ENCODE results near the gene UVRAG.
A peak's percentile ranks its signal among the peaks of the same experiment; 100 is the strongest.

UVRAG gene

DNA sequence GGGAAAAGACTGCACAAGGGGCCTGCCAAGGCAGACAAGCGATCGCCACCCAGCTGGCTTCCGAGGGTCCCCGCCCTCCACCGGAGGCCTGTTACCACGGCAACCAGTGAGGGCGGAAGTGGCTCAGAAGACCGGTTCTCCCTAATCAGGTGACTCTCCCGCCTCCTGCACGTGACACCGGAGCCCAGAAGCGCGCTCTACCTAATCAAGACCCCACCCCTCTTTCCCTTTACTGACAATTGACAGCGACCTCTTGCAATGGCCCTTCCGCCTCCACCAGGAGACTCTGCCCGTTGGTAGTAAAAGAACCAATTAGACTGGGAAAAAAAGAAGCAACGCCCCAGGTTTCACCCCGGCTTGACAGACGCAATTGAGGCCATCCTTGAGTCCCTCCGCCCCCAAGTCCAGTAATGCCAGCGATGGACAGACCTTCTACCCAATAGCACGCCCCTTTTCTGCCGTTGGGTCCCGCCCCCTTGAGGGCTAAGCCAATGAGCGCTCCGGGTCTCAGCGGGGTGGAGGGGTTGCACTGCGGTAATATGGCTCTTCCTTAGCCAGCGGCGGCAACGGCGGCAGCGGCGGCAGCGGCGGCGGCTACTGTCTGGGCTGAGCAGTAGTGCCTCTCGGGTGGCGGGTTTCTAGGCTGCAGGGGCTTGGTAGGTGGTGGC is at the start of gene UVRAG:
Gene UVRAG (plus strand): TSS at position 534 of the 668 bp plus-strand sequence. CDS start 198 bp downstream, outside the sequence.
- peak; percentile 99 for DNase-seq

DNA sequence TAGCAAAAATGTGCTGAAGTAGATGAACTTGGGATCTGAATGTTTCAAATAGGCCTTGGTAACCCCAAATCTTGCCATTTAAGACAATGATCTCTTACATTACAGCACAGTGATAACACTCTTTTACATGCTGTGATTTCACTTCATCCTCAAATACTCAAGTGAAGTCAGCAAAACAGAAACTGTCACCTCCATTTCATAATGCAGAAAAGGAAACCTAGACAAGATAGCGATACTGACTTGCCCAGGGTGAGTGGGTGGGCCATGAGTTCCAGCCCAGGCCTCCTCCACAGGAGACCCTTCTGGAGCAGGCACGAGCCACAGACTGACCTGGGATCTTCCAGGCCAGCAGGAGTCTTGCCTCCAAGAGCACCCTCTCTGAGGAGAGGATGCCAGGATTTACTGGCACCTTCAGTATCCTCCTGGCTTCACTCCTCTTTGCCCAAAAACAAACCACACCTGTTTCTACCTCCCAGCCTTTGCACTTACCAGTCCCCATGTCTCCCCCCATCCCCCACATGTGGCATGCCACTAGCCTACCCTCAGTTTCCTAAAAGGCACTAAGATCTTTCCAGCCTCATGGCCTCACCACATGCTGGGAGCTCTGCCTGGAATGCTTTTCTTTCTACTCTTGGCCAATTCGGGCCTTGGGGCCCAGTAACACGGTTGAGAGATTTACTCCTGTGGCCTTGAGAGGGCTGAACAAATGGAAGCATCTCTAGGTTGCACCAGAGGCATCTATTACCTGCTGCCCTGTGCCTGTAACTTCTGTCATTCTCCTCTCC is 48.4 kb upstream of the UVRAG start:
- DNase-seq, result no peak

DNA sequence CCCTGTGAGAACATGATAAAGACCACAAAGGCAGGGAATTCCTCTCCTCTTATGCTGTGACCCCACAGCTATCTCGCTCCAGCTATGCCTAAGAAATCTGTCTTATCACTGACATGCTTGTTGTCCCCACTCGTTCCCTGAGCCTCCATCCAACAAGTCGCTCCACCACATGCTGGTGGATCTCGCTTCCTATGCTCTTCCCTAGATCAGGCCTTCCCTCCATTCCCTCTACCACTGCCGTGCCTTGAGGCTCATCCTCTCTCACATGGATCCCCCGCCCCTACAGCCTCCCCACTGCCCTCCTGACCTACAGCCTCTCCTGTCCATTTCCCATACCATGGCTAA is 47.8 kb upstream of the UVRAG start:
- no peak for DNase-seq

DNA sequence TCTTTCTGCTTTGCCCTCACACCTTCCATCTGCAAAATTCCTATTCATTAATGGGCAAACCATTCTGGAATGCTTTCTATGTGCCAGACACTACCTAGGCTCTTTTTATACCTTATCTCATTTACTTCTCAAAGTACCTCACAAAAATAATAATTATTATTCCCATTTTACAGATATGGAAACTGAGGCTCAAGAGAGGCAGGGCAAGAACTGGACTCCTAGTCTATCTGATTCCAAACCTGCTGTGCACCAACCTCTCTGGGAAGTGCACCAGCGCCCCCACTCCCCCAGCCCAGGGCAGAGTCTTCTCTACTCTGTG is 47.3 kb upstream of the UVRAG start:
- no peak for DNase-seq

DNA sequence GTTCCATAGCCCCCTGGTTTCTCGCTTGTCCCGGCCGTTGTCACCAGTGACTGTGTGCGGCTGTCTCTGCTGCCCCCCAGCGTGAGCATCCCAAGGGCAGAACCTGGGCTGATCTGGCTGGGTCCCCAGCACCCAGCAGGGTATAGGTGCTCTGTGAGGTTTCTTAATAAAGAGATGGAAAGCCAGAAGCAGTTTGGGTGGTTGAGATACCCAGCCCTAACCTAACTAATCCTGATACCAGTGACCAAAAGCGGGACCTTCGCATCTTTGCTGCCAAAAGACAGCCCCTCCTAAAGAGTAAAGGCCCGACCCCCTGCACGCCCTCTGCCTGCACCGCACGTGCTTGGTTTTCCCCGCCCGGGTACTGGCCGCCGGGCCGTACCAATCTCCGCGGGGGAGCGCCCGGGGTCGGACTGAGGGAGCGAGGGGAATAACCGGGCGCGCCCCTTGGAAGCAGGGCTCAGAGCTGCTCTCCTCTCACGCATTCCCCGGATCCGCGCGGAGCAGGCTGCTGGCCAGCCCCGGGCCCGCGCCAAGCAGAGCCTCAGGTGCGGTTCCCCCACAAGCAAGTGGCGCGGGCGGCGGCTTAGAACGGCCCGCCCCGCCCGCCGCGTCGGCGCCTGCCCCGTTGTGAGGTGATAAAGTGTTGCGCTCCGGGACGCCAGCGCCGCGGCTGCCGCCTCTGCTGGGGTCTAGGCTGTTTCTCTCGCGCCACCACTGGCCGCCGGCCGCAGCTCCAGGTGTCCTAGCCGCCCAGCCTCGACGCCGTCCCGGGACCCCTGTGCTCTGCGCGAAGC is 46.7 kb upstream of the UVRAG start, which contains the start of gene DGAT2:
Gene DGAT2 (plus strand): TSS at position 667 of the 797 bp plus-strand sequence. CDS start 214 bp downstream, outside the sequence.
- DNase-seq, result peak; percentile 78

DNA sequence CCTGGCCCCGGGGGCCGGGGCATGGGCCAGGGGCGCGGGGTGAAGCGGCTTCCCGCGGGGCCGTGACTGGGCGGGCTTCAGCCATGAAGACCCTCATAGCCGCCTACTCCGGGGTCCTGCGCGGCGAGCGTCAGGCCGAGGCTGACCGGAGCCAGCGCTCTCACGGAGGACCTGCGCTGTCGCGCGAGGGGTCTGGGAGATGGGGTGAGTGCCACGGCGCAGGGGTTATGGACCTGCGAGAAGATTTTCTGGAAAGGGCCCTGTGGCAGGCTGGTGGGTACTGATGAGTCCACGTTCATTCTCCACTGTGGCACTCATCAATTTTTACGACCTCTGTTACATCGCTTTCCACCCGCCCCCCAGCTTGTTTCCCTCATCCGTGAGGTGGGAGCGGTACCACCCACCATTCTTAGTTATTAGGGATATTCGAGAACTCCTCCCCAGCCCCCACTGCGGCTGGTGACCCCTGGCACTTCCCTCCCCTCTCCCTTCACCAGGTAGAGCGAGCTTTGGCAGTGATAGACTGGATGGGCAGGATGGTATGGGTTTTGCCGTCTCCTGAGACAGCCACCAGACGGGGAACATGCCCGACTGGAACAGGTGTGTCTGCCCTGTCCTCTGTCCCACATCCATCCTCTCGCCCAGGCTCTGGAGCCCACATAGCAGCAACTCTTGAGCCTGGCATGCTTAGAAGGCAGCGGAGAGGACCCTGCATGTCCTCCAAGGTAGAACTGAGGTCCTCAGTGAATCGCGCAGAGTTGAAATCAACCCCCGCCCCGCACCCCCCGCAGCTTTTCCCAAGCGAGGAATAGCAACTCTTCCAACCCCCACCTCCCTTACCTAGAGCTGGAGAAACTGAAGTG is 45.9 kb upstream of the UVRAG start:
- no peak for DNase-seq

DNA sequence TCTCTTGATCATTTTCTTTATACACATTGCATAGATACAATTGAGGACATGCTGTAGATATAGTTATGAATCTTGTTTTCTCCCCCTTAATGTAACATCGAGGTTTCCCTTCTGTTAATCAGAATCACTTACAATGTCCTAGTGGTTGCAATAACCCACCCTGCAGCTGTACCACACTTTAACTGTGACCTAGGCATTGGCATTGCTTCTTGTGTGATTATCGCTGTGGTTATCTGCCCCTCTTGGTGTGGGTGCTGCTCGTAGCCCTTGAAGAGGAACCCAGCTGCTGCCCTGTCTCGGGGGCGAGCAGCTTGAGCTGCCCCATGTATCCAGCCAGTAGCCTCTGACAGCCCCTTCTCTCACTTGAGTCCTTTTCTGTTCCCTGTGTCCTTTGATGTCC is 44.9 kb upstream of the UVRAG start:
- no peak for DNase-seq

DNA sequence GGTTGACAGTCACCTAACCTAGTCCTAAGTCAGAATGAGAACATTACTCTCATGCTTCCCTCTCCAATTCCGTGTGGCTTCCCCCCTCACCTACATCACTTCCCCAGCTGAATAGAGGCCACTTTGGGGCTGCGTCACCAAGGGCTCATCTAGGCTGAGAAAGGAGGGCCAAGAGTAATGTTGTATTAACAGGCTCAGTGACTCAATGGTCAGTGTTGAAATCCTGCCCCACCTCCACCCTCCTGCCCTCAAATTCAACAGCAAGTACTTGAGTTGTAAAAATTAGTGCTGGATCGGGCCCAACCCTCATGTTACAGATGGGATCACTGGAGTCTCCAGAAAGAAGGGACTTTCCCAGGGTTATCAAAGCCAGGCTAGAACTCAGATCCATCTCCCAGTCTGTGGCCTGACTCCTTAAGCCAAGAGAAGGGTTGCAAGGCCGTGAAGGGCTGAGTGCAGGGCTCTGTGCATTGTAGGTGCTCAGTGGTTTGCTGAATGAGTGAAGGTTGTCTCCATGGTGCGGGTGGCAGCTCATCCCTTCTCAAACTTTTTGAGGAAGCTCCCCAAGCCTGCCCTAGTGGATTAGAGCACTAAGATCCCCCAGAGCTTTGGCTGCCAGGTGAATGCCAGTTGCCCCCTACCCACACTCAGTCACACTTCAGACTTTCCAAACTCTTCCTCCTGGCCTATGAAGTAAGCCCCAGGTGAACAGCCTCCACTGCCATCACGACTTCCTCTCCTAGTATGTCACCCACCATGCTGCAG is 43.2 kb upstream of the UVRAG start:
- no peak for DNase-seq

DNA sequence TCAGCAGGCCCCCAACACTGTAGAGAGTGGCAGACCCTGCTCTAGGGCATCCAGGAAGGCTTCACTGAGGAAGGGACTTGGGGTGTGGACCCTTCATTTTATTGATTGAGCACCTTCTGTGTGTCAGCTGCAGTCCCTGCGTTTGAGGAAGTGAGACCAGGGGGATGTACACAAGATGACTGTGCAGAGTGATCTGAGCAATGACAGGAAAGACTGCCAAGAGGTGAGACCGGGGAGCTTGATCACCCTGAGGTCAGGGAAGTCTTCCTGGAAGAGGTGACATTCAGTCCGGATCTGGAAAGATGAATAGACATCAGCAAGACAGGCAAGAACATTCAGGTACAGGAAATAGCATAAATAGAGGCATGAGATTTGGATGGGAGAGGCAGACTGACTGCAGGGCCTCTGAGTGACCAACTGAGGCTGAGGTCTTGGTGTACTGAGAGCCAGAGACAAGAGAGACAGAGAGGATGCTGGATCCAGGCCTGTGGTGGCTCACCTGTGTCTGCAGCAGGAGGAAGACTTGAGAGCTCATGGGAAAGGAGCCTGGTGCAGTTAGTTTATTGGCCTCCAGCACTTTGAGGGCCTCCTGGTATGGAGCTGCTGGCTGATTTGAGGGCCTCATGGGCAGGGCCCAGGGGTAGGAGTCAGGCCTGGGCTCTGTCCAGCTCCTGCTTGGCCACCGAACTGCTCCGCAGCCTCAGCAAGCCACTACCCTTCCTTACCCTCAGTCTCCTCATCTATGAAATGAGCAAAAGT is 41.2 kb upstream of the UVRAG start:
- peak; percentile 31 for DNase-seq

DNA sequence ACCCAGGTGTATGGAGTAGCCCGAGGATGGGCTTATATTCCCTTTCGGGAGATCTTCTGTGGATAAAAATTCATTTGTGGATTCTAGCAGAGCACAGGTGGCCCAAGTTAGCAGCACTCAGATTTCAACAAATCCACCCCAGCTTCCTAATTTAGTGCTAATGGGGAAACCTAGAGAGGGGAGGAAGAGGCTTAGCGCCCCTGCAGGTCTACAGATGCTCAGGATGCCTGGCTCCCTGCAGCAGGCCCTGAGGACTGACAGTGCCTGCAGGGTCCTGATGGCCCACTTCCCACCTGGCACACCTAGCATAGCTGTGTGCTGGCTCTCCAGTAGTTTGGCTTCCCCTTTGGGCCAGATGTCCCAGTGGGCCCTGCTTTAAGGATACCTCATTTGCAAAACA is 40.0 kb upstream of the UVRAG start:
- no peak for DNase-seq

DNA sequence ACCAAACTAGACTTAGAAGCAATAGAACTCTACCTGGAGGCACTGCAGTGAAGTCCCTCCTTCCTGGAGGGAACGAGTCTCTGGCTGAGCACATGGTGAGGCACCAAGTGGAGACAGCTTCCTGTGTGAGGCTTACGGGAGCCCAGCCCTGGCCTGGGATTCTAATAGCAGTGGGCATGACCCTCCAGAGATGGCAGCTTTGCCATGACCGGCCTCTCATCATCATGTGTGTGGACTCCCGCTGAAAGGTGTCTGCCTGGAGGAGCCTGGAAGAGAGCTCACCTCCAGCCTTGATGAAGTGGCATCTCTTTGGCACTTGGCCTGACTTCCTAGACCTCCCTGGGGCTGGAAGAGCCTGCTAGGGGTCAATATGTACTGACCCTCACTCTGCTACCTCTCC is 38.5 kb upstream of the UVRAG start:
- DNase-seq, result no peak

DNA sequence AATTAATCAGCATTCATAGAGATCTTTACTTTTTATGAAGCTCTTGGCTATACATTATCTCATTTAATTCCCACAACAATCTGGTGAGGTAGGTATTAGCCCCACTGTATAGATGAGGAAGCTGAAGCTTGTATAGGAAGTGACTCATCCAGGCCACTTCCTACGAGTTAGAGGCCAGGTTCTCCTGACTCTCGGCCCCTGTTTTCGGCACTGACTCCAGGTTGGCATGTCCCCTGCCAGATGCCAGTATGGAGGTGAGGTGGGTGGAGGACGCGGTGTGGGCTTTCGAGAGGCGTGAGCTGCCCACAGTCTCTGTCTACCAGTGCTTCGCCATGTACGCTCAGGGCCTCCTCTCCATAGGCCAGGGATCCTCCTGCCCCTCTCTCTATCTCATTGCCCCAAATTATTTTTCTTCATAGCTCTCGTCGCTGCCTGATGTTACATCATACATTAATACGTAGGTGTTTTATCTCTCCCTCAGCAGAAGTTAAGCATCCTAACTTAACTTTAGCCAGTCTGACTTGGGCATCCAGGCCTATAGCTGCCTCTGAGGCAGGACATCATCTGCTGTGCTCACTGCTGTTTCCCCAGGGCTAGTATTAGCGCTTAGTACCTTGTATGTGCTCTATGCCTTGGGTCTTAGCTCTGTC is 37.4 kb upstream of the UVRAG start:
- DNase-seq, result no peak

DNA sequence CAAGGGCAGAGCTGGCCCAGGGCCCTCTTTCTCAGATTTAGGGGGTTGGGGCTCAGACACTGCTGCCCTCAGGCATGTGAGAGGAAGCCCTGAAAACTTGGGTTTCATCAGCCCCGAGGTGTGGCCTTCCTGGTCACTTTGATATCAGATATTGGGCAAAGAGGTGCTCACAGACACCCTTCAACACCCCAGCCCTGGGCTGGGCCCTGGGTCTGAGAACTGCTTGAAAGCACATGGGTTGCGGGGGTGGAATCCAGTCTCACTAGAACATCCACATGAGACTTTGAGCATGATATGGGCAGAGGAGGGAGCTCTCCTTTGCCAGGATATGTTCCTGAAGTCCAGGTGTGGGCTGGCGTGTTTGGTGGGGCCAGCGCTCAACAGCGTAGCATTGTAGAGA is 36.0 kb upstream of the UVRAG start:
- no peak for DNase-seq

DNA sequence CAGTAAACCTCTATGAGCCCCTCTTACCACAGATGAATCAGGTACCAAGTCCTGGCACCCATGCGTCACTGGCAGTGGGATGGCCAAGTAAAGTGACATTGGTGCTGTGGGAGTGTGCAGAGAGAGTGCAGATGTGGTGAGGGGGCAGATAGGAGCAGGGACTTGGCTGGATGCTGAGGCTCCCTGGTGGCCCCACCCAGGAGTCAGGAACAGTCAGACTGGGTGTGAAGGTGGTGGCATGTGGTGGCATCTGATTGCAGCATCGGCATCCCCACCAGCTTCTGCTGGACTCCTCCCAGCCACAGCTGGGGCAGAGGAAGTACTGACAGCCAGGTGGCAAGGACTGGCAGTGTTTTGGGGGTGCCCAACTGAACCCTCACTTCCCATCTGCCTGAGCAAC is 35.0 kb upstream of the UVRAG start:
- DNase-seq, result no peak

DNA sequence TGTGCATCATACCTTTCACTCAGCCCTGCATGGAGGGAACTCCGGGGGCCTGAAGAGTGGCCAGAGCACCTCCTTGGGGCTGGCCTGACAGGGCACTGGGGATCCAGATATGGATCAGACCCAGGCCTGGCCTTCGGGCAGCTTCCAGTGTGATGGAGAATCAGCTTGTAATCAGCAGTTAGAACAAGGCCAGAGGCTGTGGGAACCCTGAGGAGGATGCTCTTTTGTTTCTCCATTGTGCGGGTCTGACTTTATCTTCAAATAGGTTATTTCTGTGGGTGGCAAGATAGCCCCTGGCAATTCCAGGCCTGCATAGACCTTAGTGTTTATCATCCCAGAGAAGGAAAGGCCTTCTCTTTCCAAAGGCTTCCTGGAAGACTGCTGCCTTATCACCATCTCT is 34.1 kb upstream of the UVRAG start:
- DNase-seq, result no peak

DNA sequence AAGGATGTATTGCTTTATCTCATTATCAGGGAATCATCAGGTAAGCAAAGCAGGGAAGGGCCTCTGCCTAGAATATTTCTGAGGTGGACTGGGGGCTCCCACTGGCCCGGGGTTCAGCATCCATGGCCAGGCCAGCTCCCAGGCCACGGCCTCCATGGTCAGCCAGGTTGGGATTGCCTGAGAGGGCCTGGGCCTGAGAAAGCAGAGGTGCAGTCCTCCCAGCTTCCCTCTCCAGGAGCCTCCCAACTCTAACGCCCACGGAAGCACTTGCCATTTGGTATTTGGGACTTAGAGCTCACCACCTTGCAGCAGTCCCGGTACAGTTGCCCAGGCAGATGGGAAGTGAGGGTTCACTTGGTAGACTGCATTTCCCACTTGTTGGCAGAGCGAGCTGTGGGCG is 33.7 kb upstream of the UVRAG start:
- DNase-seq, result no peak

DNA sequence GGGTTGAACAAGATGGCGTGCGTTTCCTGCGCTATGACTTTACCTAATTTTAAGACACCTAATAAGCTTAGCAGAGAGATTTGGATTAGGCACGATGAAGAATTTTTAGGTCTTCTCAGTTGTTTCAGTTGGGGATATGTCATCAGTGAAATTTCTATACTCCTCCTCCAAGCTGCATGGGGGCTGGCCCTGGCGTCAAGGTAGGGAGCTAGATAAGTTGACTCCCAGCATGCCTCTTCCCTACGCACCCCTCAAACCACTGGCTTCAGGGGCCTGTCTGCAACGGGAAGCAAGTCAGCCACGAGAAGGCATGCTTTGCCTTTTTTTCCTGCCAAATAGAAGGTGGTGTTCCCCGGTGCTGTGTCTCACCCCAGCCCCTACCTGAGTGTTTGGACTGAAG is 33.2 kb upstream of the UVRAG start:
- no peak for DNase-seq

DNA sequence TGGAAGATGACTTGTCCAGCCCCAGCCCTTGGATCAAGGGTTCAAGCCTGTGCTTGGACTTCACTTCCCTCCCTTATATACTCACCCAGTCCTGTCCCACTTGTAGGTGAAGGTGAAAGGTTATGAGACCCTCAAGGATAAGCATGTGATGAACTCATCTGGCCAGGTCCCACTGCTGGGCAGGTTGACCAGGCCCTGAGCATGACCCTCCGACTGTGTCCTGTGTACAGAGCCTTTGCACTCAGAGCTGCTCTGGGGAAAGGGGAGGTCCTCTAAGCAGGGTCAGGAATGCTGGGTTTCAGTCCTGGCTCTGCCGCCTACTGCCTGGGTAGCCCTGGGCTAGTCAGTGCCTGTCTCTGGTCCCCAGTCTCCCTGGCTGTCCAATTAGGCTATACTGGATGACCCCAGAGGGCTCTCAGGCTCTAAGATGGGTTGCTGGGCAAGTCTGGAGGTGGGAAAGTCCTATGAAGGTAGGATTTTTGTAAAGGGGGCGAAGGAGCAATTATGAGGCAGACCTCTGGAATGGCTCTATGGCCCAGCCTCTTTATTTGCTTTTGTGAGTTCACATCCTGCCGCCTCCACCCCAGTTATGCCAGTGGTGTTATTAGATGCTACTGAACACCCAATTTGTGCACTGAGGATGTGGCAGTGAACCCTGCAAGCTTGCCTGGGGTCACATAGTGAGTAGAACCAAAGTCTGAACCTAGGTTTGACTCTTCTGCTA is 32.3 kb upstream of the UVRAG start:
- DNase-seq, result no peak

DNA sequence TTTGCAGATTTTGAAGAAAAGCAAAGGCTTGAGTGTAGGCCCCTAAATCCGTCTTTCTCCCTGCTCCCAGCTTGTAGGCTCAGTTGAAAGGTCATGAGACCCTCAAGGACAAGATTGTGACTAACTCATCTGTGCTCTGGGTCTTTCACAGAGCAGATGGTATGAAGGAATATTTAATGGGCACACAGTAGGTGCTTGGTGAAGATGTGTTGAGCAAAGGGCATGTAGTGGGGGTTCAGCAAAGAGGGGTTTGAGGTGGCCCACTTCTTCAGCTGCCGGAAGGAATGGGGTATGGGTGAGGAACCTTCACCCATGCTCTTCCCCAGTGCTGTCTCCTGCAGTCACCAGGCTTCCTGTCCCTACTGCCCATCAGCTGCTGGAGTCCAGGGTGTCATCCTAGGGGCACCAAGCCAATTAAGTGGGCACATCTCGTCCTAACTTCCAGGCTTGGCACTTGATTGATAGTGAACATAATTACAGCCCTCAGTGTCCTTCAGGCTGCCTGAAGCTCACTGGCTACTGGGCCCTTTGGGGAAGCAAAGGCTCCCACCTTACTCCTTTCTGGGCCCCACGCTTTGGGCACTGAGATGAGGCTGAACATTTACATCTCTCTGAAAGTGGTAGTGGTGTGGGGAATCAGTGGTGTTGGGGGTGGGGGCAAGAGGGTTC is 31.5 kb upstream of the UVRAG start:
- no peak for DNase-seq

DNA sequence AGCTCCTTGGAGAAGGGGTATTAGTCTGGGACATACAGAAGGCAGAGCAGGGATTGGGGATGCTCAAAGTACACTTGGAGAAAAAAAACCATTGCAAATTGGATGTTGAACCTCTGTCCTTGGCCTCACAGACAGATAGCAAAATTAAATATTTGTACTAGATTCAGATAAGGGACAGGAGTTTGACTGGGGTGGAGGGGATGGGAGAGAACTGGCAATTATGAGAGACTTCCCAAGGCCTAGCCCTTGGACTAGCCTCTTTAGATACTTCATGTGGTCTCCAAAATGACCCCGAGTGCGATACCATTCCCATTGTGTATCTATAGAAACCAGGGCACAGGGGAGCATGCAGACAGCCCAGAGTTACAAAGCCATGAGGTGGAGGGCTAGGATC is 30.9 kb upstream of the UVRAG start:
- DNase-seq, result no peak
